ENCODE data around the gene C3. TPM values are rescaled to one million over a fixed set of nuclear protein-coding genes. Genes with fewer than 3 reads are reported as not detected.

Gene C3
- total and polyA plus RNA-seq, 5 experiments from 2014 or later, result 0.80 to 2.4 TPM; not detected in 3

DNA sequence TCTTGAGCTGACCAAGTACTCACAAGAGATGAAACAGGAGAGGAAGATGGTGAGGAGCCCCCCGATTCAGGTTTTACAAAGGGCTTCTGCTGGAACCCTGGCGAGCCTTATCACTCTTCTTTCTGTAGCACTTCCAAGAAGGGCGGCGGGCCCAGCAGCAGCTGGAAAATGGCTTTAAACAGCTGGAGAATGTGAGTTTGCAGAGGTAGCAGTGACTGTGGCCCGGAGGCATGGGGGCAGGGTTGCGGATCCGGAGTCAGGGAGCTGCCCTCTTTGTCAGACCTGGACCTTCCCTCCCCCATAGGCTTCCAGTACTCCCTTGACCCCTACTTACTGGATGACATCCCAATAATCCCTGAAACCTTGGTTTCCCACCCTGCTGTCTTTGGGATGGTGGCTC is 22.6 kb upstream of the C3 start:
- POLR2A ChIA-PET, result no interaction called here
- peaks cover 0 to 22% (median 12%) of the 10 kb centered on the region in 3 donors for H3K36me3 Mint-ChIP-seq
- H3K27me3 Mint-ChIP-seq, result no peaks in the 10 kb centered on the region
- peaks cover 11 to 29% (median 26%) of the 10 kb centered on the region in 4 donors for H3K4me1 Mint-ChIP-seq
- peak overlapping the region in 1 of 10 donors; percentile 2 for H3K4me3 Mint-ChIP-seq
- H3K9me3 Mint-ChIP-seq, result no peaks in the 10 kb centered on the region
- DNase-seq (no peak), ATAC-seq (no peak)
- H3K27ac Mint-ChIP-seq, result peak overlapping the region in 2 of 10 donors; percentile 11 to 75

DNA sequence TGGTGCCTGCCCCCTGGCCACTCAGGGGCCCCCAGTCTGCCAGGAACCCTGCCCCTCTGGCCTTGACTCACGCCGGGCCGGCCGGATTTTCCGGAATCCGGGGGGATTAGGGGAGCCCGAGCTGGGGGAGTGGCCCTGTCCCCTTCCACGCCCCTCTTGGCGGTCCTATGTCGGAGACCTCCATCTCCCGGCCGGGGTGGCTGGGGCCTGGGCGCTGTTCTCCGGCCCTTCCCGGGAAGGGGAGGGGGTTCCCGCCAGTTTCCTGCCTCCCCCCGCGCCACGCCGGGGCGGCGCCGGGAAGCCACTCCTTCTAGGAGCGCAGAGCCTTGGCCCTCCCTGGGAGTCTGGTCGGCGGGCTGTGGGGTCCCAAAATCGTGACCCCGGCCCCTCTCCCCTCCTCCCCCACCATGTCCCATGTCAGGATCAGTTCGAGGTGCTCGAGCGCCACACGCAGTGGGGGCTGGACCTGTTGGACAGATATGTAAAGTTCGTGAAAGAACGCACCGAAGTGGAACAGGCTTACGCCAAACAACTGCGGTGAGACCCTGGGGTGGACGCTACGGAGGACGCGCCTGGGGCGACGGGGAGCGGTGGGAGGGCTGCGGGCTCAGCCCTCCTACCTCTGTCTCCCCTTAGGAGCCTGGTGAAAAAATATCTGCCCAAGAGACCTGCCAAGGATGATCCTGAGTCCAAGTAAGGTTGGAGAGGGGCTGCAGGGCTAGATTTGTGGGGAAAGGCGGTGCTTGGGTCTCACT is 20.3 kb upstream of the C3 start:
- DNase-seq (peak in 1 of 10 donors; percentile 23), ATAC-seq (no peak)
- Mint-ChIP-seq H3K4me3 (peak overlapping the region; percentile 64 to 95 (median 79)), H3K36me3 (peaks cover 0 to 6% (median 2%) of the 10 kb centered on the region in 3 donors), H3K27ac (peak overlapping the region in 6 of 10 donors; percentile 8 to 86 (median 66)), H3K9me3 (no peaks in the 10 kb centered on the region), H3K4me1 (peaks cover 19 to 48% (median 42%) of the 10 kb centered on the region in 4 donors), H3K27me3 (no peaks in the 10 kb centered on the region)
- POLR2A ChIA-PET, result interaction anchor here (0.8 to 5.7 kb wide), 6 partner anchors 10 to 123 kb away, joined by 3 to 81 read pairs (median 4); partner anchors contain the start of genes SH2D3A and VAV1

DNA sequence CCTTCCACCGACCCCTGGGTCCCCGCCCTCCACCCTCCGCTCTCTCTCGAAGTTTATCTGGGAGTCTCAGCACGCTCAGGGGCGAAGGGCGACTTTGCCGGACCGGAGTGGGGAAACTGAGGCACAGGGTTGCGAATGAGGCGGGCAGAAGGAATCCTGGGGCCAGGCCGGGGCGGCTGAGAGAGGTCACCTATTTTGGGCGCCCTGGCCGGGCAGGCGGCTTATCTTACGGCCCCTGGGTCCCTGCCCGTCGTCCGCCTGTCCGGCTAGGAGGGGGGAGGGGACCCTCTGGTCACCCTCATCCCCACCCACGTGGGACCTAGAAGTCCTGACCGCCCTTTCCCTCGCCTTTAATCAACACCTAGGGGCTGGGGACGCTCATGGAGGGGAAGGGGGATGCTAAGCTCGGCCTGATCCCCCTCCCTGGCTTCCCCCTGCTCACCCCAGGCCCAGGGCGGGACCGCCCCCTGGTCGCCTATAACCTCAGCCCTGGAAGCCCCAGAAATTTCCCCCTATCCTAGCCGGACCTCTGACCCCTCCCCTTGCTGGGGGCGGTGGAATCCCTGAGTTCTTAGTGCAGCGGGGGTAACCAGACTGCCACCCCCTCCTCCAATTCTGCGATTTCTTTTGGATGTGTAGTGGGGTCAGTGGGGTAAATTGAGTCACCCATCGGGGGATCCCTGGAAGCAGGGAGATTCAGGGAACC is 19.6 kb upstream of the C3 start:
- no peak for ATAC-seq
- Mint-ChIP-seq H3K4me3 (peak overlapping the region; percentile 42 to 95 (median 78)), H3K4me1 (peaks cover 19 to 48% (median 44%) of the 10 kb centered on the region in 4 donors), H3K36me3 (no peaks in the 10 kb centered on the region), H3K9me3 (no peaks in the 10 kb centered on the region), H3K27ac (peak overlapping the region in 4 of 10 donors; percentile 15 to 53 (median 42)), H3K27me3 (no peaks in the 10 kb centered on the region)
- no peak for DNase-seq
- POLR2A ChIA-PET, result interaction anchor here (0.6 to 5.7 kb wide), 5 partner anchors 14 to 123 kb away, joined by 3 to 81 read pairs (median 5); partner anchors contain the start of gene VAV1

DNA sequence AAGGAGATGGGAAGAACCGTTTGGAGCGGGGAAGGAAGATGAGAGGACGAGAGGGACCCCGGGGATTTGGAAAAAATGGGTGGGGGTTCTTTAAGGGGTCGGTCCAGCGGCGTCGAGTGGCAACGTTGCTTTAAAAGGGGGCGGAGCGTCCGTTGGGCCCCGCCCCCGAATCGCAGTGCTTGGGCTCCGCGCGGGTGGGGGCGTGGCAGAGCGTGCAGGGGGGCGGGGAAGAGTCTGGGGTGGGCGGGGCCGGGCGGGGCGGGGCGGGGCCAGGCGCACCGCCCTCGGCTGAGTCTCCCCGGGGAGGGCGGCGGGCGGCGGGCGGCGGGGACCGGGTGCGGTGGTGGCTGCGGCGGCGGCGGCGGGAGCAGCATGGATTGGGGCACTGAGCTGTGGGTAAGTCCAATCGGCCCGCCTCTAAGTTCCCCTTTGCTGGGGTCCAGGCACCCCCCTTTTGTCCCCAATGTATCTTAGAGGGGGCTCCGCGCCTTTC is 19.0 kb upstream of the C3 start, which contains the start of gene TRIP10:
Gene TRIP10 (plus strand): TSS at position 291 of the 493 bp plus-strand sequence. CDS start 82 bp downstream, at position 373.
- H3K4me3 Mint-ChIP-seq, result peak within 1 kb of the TSS; percentile 89 to 100 (median 95)
- DNase-seq (peak; percentile 63 to 91 (median 80)), ATAC-seq (peak in 1 of 2 donors; percentile 18)
- H3K4me1 Mint-ChIP-seq, result peaks cover 19 to 48% (median 44%) of the 10 kb centered on the region in 4 donors
- no peaks in the 10 kb centered on the region for H3K9me3 Mint-ChIP-seq
- H3K27me3 Mint-ChIP-seq, result no peaks in the 10 kb centered on the region
- H3K27ac Mint-ChIP-seq, result peak within 1 kb of the TSS; percentile 93 to 99 (median 97)
- POLR2A ChIA-PET, result interaction anchor here (0.6 to 5.7 kb wide), 8 partner anchors 15 to 151 kb away, joined by 3 to 81 read pairs (median 10); partner anchors contain the start of gene VAV1
- H3K36me3 Mint-ChIP-seq, result peaks cover 0 to 2% (median 0%) of the 10 kb centered on the region in 3 donors

DNA sequence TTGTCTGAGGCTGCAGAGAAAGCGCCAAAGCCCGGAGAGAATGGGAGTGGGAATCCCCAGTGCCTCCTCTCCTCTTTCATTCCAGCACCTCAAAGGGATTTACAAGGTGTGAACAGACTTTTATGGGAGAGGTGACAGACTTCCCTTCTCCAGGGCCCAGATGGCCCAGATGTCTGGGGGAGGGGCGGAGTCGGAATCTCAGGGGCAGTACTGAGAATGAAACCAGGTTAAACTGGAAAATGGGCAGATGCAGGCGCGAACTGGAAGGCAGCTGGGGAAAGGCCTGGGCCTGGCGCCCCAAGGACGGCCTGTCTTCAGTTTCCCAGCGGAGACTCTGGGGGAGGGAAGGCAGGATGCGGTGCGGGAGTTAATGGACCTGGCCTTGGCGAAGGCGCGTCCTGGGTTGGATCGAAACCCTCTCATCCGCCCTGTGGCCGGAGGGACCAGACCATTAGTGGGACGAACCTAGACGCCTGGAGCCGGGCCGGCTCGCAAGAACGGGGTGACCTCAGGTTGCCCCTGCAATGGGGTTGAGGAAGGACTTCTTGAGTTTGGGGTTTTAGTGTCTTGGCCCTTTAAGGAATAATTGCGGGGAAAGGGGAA is 18.4 kb upstream of the C3 start:
- Mint-ChIP-seq H3K27ac (peak overlapping the region; percentile 93 to 99 (median 97)), H3K4me3 (peak overlapping the region; percentile 89 to 100 (median 95)), H3K9me3 (no peaks in the 10 kb centered on the region), H3K27me3 (no peaks in the 10 kb centered on the region), H3K4me1 (peaks cover 19 to 48% (median 44%) of the 10 kb centered on the region in 4 donors), H3K36me3 (peaks cover 0 to 3% (median 0%) of the 10 kb centered on the region in 3 donors)
- ATAC-seq (no peak), DNase-seq (peak in 2 of 10 donors; percentile 16 to 41)
- POLR2A ChIA-PET, result interaction anchor here (0.7 to 5.7 kb wide), 13 partner anchors 9 to 152 kb away, joined by 3 to 81 read pairs (median 7); partner anchors contain the start of genes SH2D3A and VAV1

DNA sequence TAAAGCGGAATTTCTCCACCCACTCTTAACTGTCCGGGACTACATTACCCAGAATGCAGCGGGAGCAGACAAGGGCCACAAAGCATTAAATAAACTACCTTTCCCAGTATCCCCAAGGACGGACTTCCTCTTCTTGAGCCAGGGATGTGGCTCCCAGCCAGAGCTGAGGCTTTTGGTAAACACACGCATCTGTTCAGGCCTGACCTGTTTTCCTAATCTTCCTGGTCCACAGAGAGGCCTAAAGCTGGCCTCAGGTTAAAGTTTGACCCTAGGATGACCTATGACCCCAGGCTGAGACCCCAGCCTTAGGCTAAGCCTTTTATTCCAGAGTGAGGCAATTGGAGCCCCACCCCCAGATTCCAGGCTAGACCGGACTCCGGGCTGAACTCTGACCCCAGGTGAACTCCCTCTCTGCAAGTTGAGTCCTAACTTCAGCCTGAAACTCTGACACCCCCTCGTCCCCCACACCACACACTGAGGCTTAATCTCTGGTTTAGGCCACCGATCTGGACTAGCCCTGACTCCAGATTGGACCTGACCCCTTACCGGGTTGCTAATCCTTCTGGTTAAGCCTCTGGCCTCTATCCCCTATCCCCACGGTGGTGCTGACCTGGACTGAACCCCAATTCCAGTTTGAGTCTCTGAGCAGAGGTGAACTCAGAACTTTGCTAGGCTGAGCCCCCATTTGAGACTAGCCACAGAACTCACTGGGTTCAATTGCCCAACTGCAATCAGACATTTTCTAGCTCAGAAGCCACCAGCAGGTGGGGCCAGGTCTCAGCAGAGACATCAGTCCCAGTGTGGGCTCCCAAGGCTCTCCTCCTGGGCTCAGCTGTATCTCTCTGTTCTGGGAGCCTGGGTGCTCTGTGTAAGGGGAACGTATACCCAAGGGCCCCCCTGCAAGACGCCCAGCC is 17.7 kb upstream of the C3 start:
- Mint-ChIP-seq H3K27me3 (no peaks in the 10 kb centered on the region), H3K4me1 (peaks cover 19 to 48% (median 44%) of the 10 kb centered on the region in 4 donors), H3K27ac (peak overlapping the region; percentile 93 to 99 (median 97)), H3K4me3 (peak overlapping the region; percentile 89 to 100 (median 95)), H3K36me3 (peaks cover 0 to 3% (median 0%) of the 10 kb centered on the region in 3 donors), H3K9me3 (no peaks in the 10 kb centered on the region)
- DNase-seq (peak; percentile 51 to 87 (median 68)), ATAC-seq (peak in 1 of 2 donors; percentile 9)
- POLR2A ChIA-PET, result interaction anchor here (0.5 to 5.7 kb wide), 24 partner anchors 9 to 452 kb away, joined by 3 to 81 read pairs (median 5); partner anchors contain the start of genes CLPP, DENND1C, SH2D3A and VAV1

DNA sequence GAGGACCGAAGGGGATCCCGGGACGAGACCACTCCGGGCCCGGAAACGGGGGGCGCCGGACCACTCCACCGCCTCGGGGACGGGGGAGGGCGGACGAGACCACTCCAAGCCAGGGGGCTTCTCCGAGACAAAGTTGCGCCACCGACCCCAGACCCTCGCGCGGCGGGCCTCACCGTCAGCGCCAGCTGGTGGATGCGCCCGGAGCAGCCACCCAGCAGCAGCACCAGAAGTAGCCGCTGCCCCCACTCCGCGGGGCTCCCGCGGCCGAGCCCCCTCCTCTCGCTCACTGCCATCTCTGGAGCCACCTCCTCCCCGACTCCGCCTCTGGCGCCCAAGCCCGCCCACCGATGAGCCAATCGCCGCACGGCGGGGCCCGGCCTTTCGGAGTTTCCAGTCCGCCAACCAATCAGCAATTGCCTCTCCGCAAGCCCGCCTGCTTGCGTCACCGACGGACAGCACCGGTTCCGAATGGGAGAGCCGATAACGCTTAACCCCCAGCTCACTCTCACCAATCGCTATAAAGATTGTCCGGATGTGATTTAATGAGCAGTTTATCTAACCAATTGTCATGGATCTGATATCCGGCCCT is 16.9 kb upstream of the C3 start, which contains the start of gene GPR108:
Gene GPR108 (minus strand): TSS at position 297 of the 589 bp plus-strand sequence. CDS start 4 bp downstream, at position 293.
- ATAC-seq, result peak; percentile 82 to 84
- Mint-ChIP-seq H3K4me3 (peak within 1 kb of the TSS; percentile 89 to 100 (median 96)), H3K9me3 (no peaks in the 10 kb centered on the region), H3K27ac (peak within 1 kb of the TSS; percentile 93 to 99 (median 97)), H3K36me3 (peaks cover 0 to 8% (median 4%) of the 10 kb centered on the region in 3 donors), H3K27me3 (no peaks in the 10 kb centered on the region), H3K4me1 (peaks cover 19 to 48% (median 44%) of the 10 kb centered on the region in 4 donors)
- peak; percentile 97 to 100 (median 99) for DNase-seq
- POLR2A ChIA-PET, result interaction anchor here (0.5 to 5.7 kb wide), 21 partner anchors 10 to 947 kb away, joined by 3 to 81 read pairs (median 5); partner anchors contain the start of genes DENND1C, SH2D3A and VAV1

DNA sequence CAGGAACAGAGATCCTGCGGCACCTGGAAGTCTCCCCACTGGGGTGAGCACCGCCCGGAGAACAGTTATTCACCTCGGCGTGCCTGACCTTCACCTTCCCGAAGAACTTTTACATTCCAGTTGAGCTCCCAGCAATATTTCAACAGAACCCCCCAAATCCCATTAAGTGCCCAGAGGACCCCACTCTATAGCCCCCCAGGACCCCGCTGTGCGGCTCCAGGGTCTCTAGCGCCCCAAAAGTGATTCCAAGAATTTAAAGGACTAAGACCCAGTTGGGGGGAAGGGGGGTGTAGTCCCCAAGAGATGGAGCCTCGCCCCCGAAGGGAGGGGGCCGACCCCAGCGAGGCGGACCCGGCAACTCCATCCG is 16.4 kb upstream of the C3 start:
- Mint-ChIP-seq H3K27ac (peak overlapping the region; percentile 93 to 99 (median 97)), H3K27me3 (no peaks in the 10 kb centered on the region), H3K36me3 (peaks cover 0 to 12% (median 4%) of the 10 kb centered on the region in 3 donors), H3K9me3 (no peaks in the 10 kb centered on the region), H3K4me1 (peaks cover 19 to 48% (median 44%) of the 10 kb centered on the region in 4 donors), H3K4me3 (peak overlapping the region; percentile 89 to 100 (median 96))
- DNase-seq (no peak), ATAC-seq (peak in 1 of 2 donors; percentile 0)
- POLR2A ChIA-PET, result interaction anchor here (0.6 to 5.7 kb wide), 10 partner anchors 11 to 947 kb away, joined by 3 to 81 read pairs (median 6); partner anchors contain the start of gene VAV1

DNA sequence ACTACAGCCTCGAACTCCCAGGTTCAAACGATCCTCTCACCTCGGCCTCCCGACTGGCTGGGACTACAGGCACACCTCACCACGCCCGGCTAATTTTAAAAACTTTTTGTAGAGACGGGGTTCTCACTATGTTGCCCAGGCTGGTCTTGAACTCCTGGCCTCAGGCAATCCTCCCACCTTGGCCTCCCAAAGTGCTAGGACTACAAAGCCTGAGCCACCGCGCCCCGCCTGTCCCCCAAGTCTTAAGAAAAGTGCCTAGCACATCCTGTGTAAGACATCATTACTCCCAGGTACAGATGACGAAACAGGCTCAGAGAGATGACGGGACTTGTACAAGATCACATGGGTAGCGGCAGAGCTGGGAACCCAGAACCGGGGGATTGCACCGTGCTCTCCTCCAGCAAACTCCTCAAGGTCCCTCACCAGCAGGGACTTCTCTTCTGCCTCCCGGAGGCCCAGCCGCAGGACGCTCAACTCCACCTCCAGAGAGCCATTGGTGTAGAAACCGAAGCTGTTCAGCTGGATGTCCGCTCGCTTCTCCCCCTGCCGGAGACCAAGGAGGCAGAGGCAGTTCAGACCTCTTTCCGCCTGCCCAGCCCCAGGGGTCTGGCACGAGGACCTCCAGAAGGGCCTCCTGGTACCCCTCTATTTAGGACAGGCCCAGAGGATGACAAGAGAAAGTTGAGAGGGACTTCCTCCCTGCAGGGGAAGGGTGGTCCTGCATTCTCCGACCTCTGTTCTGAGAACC is 15.9 kb upstream of the C3 start:
- peaks cover 19 to 48% (median 40%) of the 10 kb centered on the region in 4 donors for H3K4me1 Mint-ChIP-seq
- no peaks in the 10 kb centered on the region for H3K9me3 Mint-ChIP-seq
- peak; percentile 4 to 23 for ATAC-seq
- H3K27ac Mint-ChIP-seq, result peak overlapping the region; percentile 93 to 99 (median 97)
- H3K36me3 Mint-ChIP-seq, result peaks cover 0 to 12% (median 4%) of the 10 kb centered on the region in 3 donors
- DNase-seq, result peak; percentile 32 to 80 (median 62)
- peak overlapping the region; percentile 89 to 100 (median 96) for H3K4me3 Mint-ChIP-seq
- POLR2A ChIA-PET, result interaction anchor here (0.6 to 5.7 kb wide), 5 partner anchors 36 to 219 kb away, joined by 3 to 81 read pairs (median 3); partner anchors contain the start of gene VAV1
- H3K27me3 Mint-ChIP-seq, result no peaks in the 10 kb centered on the region
